Measurements from ENCODE around the gene ATP8B3. TPM values are rescaled to one million over a fixed set of nuclear protein-coding genes. Genes with fewer than 3 reads are reported as not detected.

ATP8B3 gene
- total RNA-seq, 1 donor from 2014 or later = 0.41 TPM

DNA sequence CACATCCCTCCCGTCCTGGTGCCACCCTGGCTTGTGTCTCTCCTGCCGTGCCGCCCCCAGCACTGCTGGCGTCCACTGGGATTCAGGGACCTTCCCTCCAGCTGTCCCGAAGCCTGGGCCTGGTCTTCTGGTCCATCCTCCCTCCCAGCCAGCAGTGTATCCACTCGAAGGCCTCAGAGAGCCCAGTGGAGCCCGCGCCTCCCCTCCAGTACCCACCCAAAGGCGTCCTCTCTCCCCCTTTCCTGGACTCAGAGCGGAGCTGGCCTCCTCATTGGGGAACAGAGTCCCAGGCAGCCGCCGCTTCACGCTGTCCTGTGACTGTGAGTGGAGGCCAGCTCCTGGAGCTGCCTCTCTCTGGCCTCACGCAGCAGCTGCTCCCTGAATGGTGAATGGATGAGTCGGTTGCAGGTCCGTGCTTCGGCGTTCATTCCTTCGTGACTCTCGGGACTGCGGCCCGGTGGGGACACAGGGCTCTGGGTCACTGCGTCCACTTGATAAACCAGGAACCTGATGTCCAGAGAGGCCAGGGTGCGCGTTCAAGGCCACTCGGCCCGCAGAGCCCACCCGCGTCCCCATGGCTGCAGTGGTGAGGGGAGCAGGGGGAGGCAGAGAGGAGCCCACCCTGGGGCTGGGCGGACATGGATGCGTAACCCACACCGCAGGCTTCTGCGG, 46.7 kb downstream of the ATP8B3 start:
- intact Hi-C loops (cut with micrococcal nuclease) = loop anchor here (10.0 kb wide), 1 partner anchor 221 kb away; no protein-coding TSS in a partner anchor
- H3K36me3 ChIP-seq = no peaks in the 10 kb centered on the region
- no peak overlapping the region for H3K4me3 ChIP-seq
- peaks cover 100% of the 10 kb centered on the region for H3K27me3 ChIP-seq (ENCODE audit: low read depth)
- H3K27ac ChIP-seq (replicated peaks) = no peak overlapping the region
- H3K4me1 ChIP-seq = peaks cover 3% of the 10 kb centered on the region
- no peak for DNase-seq
- peaks cover 5% of the 10 kb centered on the region for H3K9me3 ChIP-seq (replicated peaks)
- TF ChIP-seq, protein P1, sequence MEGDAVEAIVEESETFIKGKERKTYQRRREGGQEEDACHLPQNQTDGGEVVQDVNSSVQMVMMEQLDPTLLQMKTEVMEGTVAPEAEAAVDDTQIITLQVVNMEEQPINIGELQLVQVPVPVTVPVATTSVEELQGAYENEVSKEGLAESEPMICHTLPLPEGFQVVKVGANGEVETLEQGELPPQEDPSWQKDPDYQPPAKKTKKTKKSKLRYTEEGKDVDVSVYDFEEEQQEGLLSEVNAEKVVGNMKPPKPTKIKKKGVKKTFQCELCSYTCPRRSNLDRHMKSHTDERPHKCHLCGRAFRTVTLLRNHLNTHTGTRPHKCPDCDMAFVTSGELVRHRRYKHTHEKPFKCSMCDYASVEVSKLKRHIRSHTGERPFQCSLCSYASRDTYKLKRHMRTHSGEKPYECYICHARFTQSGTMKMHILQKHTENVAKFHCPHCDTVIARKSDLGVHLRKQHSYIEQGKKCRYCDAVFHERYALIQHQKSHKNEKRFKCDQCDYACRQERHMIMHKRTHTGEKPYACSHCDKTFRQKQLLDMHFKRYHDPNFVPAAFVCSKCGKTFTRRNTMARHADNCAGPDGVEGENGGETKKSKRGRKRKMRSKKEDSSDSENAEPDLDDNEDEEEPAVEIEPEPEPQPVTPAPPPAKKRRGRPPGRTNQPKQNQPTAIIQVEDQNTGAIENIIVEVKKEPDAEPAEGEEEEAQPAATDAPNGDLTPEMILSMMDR (IDR thresholded peaks at IDR 0.05; ENCODE audit: borderline replicate concordance) = no peak

DNA sequence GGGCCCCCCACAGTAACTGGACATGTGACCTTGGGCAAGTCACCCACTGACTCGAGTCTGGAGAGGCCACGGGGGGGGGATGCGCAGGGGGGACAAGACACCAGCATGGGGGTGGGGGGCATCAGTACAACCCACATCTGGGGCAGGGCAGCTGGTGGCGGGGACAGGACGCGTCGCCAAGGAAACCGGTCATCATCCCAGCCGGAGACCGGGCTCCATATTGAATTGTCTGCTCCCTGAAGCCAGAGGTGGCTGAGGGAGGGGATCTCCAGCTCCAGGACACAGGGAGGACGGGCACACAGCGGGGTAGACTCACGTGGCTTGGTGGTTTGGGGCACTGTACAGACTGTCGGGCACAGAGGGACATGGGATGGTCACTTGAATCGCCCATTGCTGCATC, 47.3 kb downstream of the ATP8B3 start:
- H3K4me3 ChIP-seq = no peak overlapping the region
- no peaks in the 10 kb centered on the region for H3K9me3 ChIP-seq (replicated peaks)
- peaks cover 3% of the 10 kb centered on the region for H3K4me1 ChIP-seq
- peaks cover 100% of the 10 kb centered on the region for H3K27me3 ChIP-seq (ENCODE audit: low read depth)
- no peak for DNase-seq
- intact Hi-C loops (cut with micrococcal nuclease) = loop anchor here (10.0 kb wide), 1 partner anchor 220 kb away; no protein-coding TSS in a partner anchor
- no peak overlapping the region for H3K27ac ChIP-seq (replicated peaks)
- TF ChIP-seq, protein P1 (IDR thresholded peaks at IDR 0.05; ENCODE audit: borderline replicate concordance) = no peak
- no peaks in the 10 kb centered on the region for H3K36me3 ChIP-seq

DNA sequence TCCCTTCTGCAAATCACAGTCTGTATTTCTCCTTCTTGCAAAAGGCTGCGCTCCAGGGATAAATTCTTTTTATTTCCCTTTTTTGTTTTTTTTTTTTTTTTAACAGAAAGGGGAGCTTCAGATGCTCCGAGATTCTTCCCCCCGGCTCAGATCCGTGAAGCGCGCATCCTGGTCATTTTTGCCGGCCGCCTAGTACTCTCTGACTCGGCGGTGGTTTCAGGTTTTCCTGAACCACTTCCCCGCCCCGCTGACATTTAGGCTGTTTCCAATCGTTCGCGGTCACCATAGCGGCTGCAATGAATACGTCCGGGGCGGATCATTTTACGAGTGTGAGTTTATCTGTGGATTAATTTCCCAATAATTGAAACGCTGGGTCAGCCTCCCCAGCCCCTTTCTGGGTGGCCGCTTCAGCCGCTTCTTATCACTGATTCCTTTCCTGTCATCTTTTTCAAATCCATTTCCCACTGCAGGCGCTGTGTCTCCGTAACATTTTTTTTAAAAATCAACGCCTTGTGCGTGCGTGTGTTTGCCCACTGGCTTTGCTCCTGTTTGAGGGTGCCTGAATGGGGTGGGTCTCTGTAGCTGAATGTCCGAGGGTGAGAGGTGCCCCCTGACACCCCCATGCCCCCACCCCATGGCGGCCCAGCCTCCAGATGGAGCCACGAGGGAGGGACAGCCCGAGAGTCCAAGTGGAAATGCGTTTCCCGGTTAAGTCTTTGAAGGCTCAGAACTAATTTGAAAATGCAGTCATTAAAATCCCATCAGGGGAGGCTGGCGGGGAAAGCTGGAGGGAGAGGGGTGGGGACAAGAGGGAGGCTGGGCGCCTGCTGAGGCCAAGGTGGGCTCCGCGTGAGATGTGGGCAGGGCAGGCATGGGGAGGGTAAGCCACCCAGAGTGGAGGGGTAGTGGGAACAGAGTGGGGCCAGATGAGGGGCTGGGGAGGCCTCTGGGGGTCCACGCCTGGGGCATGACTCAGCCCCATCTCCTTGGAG, 48.1 kb downstream of the ATP8B3 start:
- Histone ChIP-seq H3K9me3 (replicated peaks) (no peaks in the 10 kb centered on the region), H3K4me3 (no peak overlapping the region), H3K4me1 (peaks cover 3% of the 10 kb centered on the region), H3K36me3 (no peaks in the 10 kb centered on the region), H3K27ac (replicated peaks) (no peak overlapping the region), H3K27me3 (ENCODE audit: low read depth) (peaks cover 100% of the 10 kb centered on the region)
- TF ChIP-seq, protein P1 (IDR thresholded peaks at IDR 0.05; ENCODE audit: borderline replicate concordance) = no peak
- intact Hi-C loops (cut with micrococcal nuclease) = loop anchor here (10.0 kb wide), 1 partner anchor 219 kb away; no protein-coding TSS in a partner anchor
- no peak for DNase-seq

DNA sequence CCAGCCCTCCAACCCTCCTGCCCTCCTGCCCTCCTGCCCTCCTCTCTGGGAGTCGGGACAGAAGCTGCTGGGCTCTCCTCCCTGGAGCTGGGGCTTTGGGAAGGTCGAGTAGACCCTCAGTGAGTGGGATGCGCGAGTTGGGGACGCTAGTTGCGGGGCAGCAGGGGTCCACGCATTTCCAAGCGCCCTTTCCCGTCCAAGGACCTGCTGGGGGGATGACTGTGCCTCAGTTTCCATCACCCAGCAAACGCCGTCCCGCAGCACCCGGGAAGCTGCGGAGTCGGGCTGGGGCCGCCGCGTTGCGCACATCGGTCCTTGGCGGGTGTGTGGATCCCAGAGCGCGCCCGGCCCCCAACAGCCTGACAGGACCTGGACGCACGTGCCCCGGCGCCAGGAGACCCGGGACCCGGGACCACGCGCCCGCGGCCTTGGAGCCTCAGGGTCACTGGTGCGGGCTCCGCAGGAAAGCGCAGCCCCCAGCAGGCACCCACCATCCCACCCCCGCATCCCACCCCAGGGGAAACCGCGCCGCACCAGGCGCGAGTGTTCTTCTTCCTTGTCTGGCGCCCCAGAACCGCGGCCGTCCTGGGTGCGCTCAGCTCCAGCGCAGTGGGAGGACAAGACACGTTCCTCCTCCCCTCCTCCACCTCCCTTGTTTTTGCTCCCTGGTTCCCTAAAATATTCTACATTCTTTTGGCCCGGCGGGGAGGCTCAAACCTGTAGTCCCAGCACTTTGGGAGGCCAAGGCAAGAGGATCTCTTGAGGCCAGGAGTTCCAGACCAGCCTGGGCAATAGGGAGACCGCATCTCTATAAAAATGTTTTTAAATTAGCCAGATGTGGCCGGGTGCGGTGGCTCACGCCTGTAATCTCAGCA, 49.6 kb downstream of the ATP8B3 start:
- Histone ChIP-seq H3K4me1 (peaks cover 6% of the 10 kb centered on the region), H3K36me3 (no peaks in the 10 kb centered on the region), H3K9me3 (replicated peaks) (no peaks in the 10 kb centered on the region), H3K4me3 (no peak overlapping the region), H3K27ac (replicated peaks) (no peak overlapping the region), H3K27me3 (ENCODE audit: low read depth) (peaks cover 100% of the 10 kb centered on the region)
- intact Hi-C loops (cut with micrococcal nuclease) = loop anchor here (10.0 kb wide), 1 partner anchor 218 kb away; no protein-coding TSS in a partner anchor
- TF ChIP-seq, protein P1 (IDR thresholded peaks at IDR 0.05; ENCODE audit: borderline replicate concordance) = no peak
- DNase-seq = no peak
